Loucy (cell line): Measurements from ENCODE around the gene CFAP90.

Experiments
- H2AFZ ChIP-seq: fragments of 200-600 bp; sonication (generic); 2 replicates; pipeline ENCODE4 v1.6.0; 2016; ENCODE audit warnings: antibody characterized with exemption, mild to moderate bottlenecking, low read length, moderate library complexity
- H3F3A ChIP-seq: fragments of 200-600 bp; 2 replicates; pipeline ENCODE4 v1.6.0; 2016; ENCODE audit warnings: antibody characterized with exemption, low read depth, mild to moderate bottlenecking
- H3K27me3 ChIP-seq: fragments of 200-600 bp; sonication (generic); 2 replicates; pipeline ENCODE4 v1.6.1; 2014; ENCODE audit warnings: low read length, mild to moderate bottlenecking; ENCODE audit not compliant: insufficient read depth, poor library complexity, severe bottlenecking
- H3K36me3 ChIP-seq: fragments of 200-600 bp; sonication (generic); 2 replicates; pipeline ENCODE4 v1.6.1; 2016; ENCODE audit warnings: low read length; ENCODE audit not compliant: insufficient read depth
- H3K4me1 ChIP-seq: fragments of 200-600 bp; sonication (generic); 2 replicates; pipeline ENCODE4 v1.5.1; 2014; ENCODE audit warnings: low read length, mild to moderate bottlenecking; ENCODE audit not compliant: insufficient read depth, poor library complexity, severe bottlenecking
- H3K4me2 ChIP-seq: fragments of 200-600 bp; sonication (generic); 2 replicates; pipeline ENCODE4 v1.6.0; 2014; ENCODE audit warnings: antibody characterized with exemption, low read length, low read depth, mild to moderate bottlenecking; ENCODE audit not compliant: poor library complexity, severe bottlenecking
- H3K4me3 ChIP-seq: fragments of 200-600 bp; sonication (generic); 2 replicates; pipeline ENCODE4 v1.5.1; 2014; ENCODE audit warnings: low read length, mild to moderate bottlenecking, mixed read lengths; ENCODE audit not compliant: poor library complexity, severe bottlenecking
- H3K79me2 ChIP-seq: fragments of 200-600 bp; sonication (generic); 2 replicates; pipeline ENCODE4 v1.6.1; 2014; ENCODE audit warnings: low read length; ENCODE audit not compliant: insufficient read depth
- H3K9ac ChIP-seq: fragments of 200-600 bp; sonication (generic); 2 replicates; pipeline ENCODE4 v1.6.0; 2014; ENCODE audit warnings: mild to moderate bottlenecking, low read depth, low read length, moderate library complexity; ENCODE audit not compliant: poor library complexity, severe bottlenecking
- H3K9me2 ChIP-seq: fragments of 200-600 bp; sonication (generic); replicated peaks from 2 replicates; pipeline ENCODE4 v1.6.1; 2016; ENCODE audit warnings: low read depth, low read length, mixed read lengths
- H3K9me3 ChIP-seq: fragments of 200-600 bp; sonication (generic); 2 replicates; pipeline ENCODE4 v1.6.1; 2014; ENCODE audit warnings: mild to moderate bottlenecking, antibody characterized with exemption, low read length, low read depth; ENCODE audit not compliant: insufficient read depth
- H4K20me1 ChIP-seq: fragments of 200-600 bp; sonication (generic); 2 replicates; pipeline ENCODE4 v1.6.0; 2014; ENCODE audit warnings: antibody characterized with exemption, low read length, mild to moderate bottlenecking; ENCODE audit not compliant: insufficient read depth, poor library complexity, severe bottlenecking
- CTCF ChIP-seq: fragments of 200-600 bp; sonication (generic); conservative IDR thresholded peaks from 2 replicates; pipeline ENCODE4 v1.5.1; 2014; ENCODE audit warnings: mild to moderate bottlenecking, antibody characterized with exemption, low read length
- EZH2phosphoT487 ChIP-seq: fragments of 200-600 bp; IDR thresholded peaks from 2 replicates; pipeline ENCODE4 v1.6.1; 2018; ENCODE audit warnings: antibody characterized with exemption, mild to moderate bottlenecking, moderate library complexity, borderline replicate concordance

The CFAP90 gene

GRCh38 chr5:7795306-7795705, 55.6 kb downstream of the CFAP90 start:
- H4K20me1 ChIP-seq = no peaks in the 10 kb centered on the region
- no peak overlapping the region for H3K9ac ChIP-seq
- H3K4me2 ChIP-seq = no peak overlapping the region
- H3K27me3 ChIP-seq = peaks cover 18% of the 10 kb centered on the region
- H3K36me3 ChIP-seq = no peaks in the 10 kb centered on the region
- H3K4me1 ChIP-seq = no peaks in the 10 kb centered on the region
- no peaks in the 10 kb centered on the region for H3K79me2 ChIP-seq
- no peaks in the 10 kb centered on the region for H3F3A ChIP-seq
- H3K9me2 ChIP-seq = no peaks in the 10 kb centered on the region
- TF ChIP-seq EZH2phosphoT487 (no peak), CTCF (no peak)
- H3K9me3 ChIP-seq = no peaks in the 10 kb centered on the region
- no peak overlapping the region for H3K4me3 ChIP-seq
- no peak overlapping the region for H2AFZ ChIP-seq

GRCh38 chr5:7794823-7795222, 56.1 kb downstream of the CFAP90 start:
- TF ChIP-seq EZH2phosphoT487 = no peak
- TF ChIP-seq CTCF = no peak
- Histone ChIP-seq H3K36me3 (no peaks in the 10 kb centered on the region), H3K9me3 (no peaks in the 10 kb centered on the region), H3K4me3 (no peak overlapping the region), H3K79me2 (no peaks in the 10 kb centered on the region), H3F3A (no peaks in the 10 kb centered on the region), H4K20me1 (no peaks in the 10 kb centered on the region), H3K9me2 (no peaks in the 10 kb centered on the region), H2AFZ (no peak overlapping the region), H3K9ac (no peak overlapping the region), H3K4me2 (no peak overlapping the region), H3K27me3 (peaks cover 22% of the 10 kb centered on the region), H3K4me1 (no peaks in the 10 kb centered on the region)

GRCh38 chr5:7794311-7794710, 56.6 kb downstream of the CFAP90 start:
- H3F3A ChIP-seq = no peaks in the 10 kb centered on the region
- H3K4me2 ChIP-seq = no peak overlapping the region
- no peak for TF ChIP-seq EZH2phosphoT487
- TF ChIP-seq CTCF = no peak
- no peak overlapping the region for H3K9ac ChIP-seq
- no peaks in the 10 kb centered on the region for H3K9me2 ChIP-seq
- H3K36me3 ChIP-seq = no peaks in the 10 kb centered on the region
- H2AFZ ChIP-seq = no peak overlapping the region
- peaks cover 22% of the 10 kb centered on the region for H3K27me3 ChIP-seq
- no peaks in the 10 kb centered on the region for H4K20me1 ChIP-seq
- H3K4me1 ChIP-seq = no peaks in the 10 kb centered on the region
- H3K4me3 ChIP-seq = no peak overlapping the region
- no peaks in the 10 kb centered on the region for H3K79me2 ChIP-seq
- H3K9me3 ChIP-seq = no peaks in the 10 kb centered on the region
